HepG2 (cell line): Measurements from ENCODE around the gene PIGV. TPM values are rescaled to one million over a fixed set of nuclear protein-coding genes. Genes with fewer than 3 reads are reported as not detected.

Source experiments
- CBX2 ChIP-seq, 2 experiments: fragments of 200-600 bp in 1 of 2; sonication (generic); formaldehyde crosslinking in 1 of 2; IDR thresholded peaks; 2 replicates each; pipeline versions ENCODE4 v1.7.0 to v1.8.1; 2018 to 2022; ENCODE audit warnings: low read depth in 2 of 2, low read length in 1 of 2, mild to moderate bottlenecking in 1 of 2, missing genetic modification reagents in 1 of 2
- DMTF1 ChIP-seq: sonication (generic); formaldehyde crosslinking; IDR thresholded peaks from 2 replicates; pipeline ENCODE4 v1.4.0; 2020; ENCODE audit warnings: mild to moderate bottlenecking, missing genetic modification reagents
- EED ChIP-seq: sonication (generic); formaldehyde crosslinking; IDR thresholded peaks from 2 replicates; pipeline ENCODE4 v1.5.0; 2020; ENCODE audit warnings: mild to moderate bottlenecking, missing genetic modification reagents
- ESRRA ChIP-seq: sonication (generic); formaldehyde crosslinking; IDR thresholded peaks from 2 replicates; pipeline ENCODE4 v1.5.1; 2020; ENCODE audit warnings: mild to moderate bottlenecking, low read depth, missing genetic modification reagents
- FIP1L1 ChIP-seq: fragments of 200-400 bp; formaldehyde crosslinking; IDR thresholded peaks from 2 replicates; pipeline ENCODE4 v1.6.1; 2018; ENCODE audit warnings: low read depth, mild to moderate bottlenecking, low read length, moderate library complexity, borderline replicate concordance; ENCODE audit not compliant: insufficient read depth
- FOXO4 ChIP-seq: sonication (generic); formaldehyde crosslinking; conservative IDR thresholded peaks from 2 replicates; pipeline ENCODE4 v1.8.1; 2023; ENCODE audit warnings: missing genetic modification reagents
- HNRNPL ChIP-seq: fragments of 200-400 bp; formaldehyde crosslinking; IDR thresholded peaks from 2 replicates; pipeline ENCODE4 v1.6.1; 2017; ENCODE audit warnings: mild to moderate bottlenecking, low read depth, low read length
- IKZF5 ChIP-seq: IDR thresholded peaks from 2 replicates; pipeline ENCODE4 v1.6.1; 2018; ENCODE audit warnings: missing genetic modification reagents, mild to moderate bottlenecking, missing compliant biosample characterization
- NFIB ChIP-seq: sonication (generic); formaldehyde crosslinking; IDR thresholded peaks from 2 replicates; pipeline ENCODE4 v1.9.0; 2021; ENCODE audit warnings: missing genetic modification reagents, mild to moderate bottlenecking, borderline replicate concordance
- NONO ChIP-seq, 2 experiments: fragments of 450-650 bp in 1 of 2; sonication (generic) in 1 of 2; formaldehyde crosslinking in 1 of 2; IDR thresholded peaks in 1 of 2; conservative IDR thresholded peaks in 1 of 2; 2 replicates each; pipeline versions ENCODE4 v1.6.1 to v1.8.0; 2017 to 2022; ENCODE audit warnings: mild to moderate bottlenecking in 1 of 2, missing genetic modification reagents in 1 of 2, moderate library complexity in 1 of 2
- REL ChIP-seq: sonication (generic); formaldehyde crosslinking; conservative IDR thresholded peaks from 2 replicates; pipeline ENCODE4 v1.8.0; 2022; ENCODE audit warnings: mild to moderate bottlenecking, missing genetic modification reagents, moderate library complexity
- SIX1 ChIP-seq: sonication (generic); formaldehyde crosslinking; IDR thresholded peaks from 2 replicates; pipeline ENCODE4 v1.4.0; 2020; ENCODE audit warnings: missing genetic modification reagents, borderline replicate concordance
- SP5 ChIP-seq: IDR thresholded peaks from 2 replicates; pipeline ENCODE4 v1.6.1; 2016; ENCODE audit warnings: low read depth, borderline replicate concordance
- ZFX ChIP-seq: sonication (generic); formaldehyde crosslinking; IDR thresholded peaks from 2 replicates; pipeline ENCODE4 v1.4.0; 2020; ENCODE audit warnings: mild to moderate bottlenecking, low read depth, missing genetic modification reagents, moderate library complexity
- ZNF224 ChIP-seq: sonication (generic); formaldehyde crosslinking; IDR thresholded peaks from 2 replicates; pipeline ENCODE4 v1.5.0; 2020; ENCODE audit warnings: mild to moderate bottlenecking, missing genetic modification reagents
- ZNF431 ChIP-seq: sonication (generic); formaldehyde crosslinking; IDR thresholded peaks from 2 replicates; pipeline ENCODE4 v1.9.0; 2022; ENCODE audit warnings: missing genetic modification reagents, low read depth, mild to moderate bottlenecking, borderline replicate concordance
- ZNF691 ChIP-seq: sonication (generic); formaldehyde crosslinking; IDR thresholded peaks from 2 replicates; pipeline ENCODE4 v1.4.0; 2020; ENCODE audit warnings: missing genetic modification reagents, low read depth, mild to moderate bottlenecking, borderline replicate concordance
- ZNF747 ChIP-seq: sonication (generic); formaldehyde crosslinking; IDR thresholded peaks from 2 replicates; pipeline ENCODE4 v1.8.1; 2023; ENCODE audit warnings: missing genetic modification reagents, mild to moderate bottlenecking, borderline replicate concordance
- ZNF773 ChIP-seq: sonication (generic); formaldehyde crosslinking; IDR thresholded peaks from 2 replicates; pipeline ENCODE4 v1.4.0; 2020; ENCODE audit warnings: missing genetic modification reagents, borderline replicate concordance
- ZNF883 ChIP-seq: sonication (generic); formaldehyde crosslinking; IDR thresholded peaks from 2 replicates; pipeline ENCODE4 v1.5.1; 2020; ENCODE audit warnings: mild to moderate bottlenecking, missing genetic modification reagents; ENCODE audit errors: not compliant biosample characterization
- polyA plus RNA-seq, 8 experiments: library from polyadenylated mRNA; depleted of rRNA in 3 of 8; stranded (reverse) in 7 of 8; unstranded in 1 of 8; fragments of >200 nt; fragmentation: Illumina TruSeq in 4 of 8; extraction: Trizol in 4 of 8; gene quantifications; 2 replicates each; pipeline versions ENCODE4 v1.2.1 to v1.2.3, GENCODE V29; 2011 to 2016; ENCODE audit warnings: low read depth in 4 of 8, missing spikeins in 1 of 8, mixed read lengths in 1 of 8; ENCODE audit not compliant: insufficient read depth in 1 of 8
- total RNA-seq, 5 experiments: library from RNA; depleted of rRNA; stranded (reverse); fragments of >200 nt; fragmentation: Illumina TruSeq; extraction: Trizol; gene quantifications; 2 replicates each; pipeline ENCODE4 v1.2.3, GENCODE V29; 2016; ENCODE audit warnings: low read depth in 1 of 5

The PIGV gene
- total and polyA plus RNA-seq, 2 of the 13 experiments (the other 11 are each of a cell fraction or from before 2014, with no cell fraction given), result 13.5 to 22.7 TPM

GRCh38 chr1:26784023-26784871, 3.5 kb upstream of the PIGV start (continued):
- TF ChIP-seq HNRNPL (no peak), ZNF431 (peak; percentile 72; the same call in 1 of the 2 replicates), NFIB (no peak), SIX1 (CRISPR knock-in tag) (no peak), REL (no peak), NONO (IDR thresholded peaks at IDR 0.05) (no peak), NONO (CRISPR knock-in tag; conservative IDR thresholded peaks at IDR 0.05) (peak; percentile 77; the same call in 1 of the 2 replicates), ZNF747 (CRISPR knock-in tag) (no peak), FIP1L1 (no peak), IKZF5 (peak; percentile 75; the same call in 1 of the 2 replicates), FOXO4 (no peak), ZNF773 (no peak), ZNF691 (CRISPR knock-in tag) (peak; percentile 78; the same call in 1 of the 2 replicates), SP5 (CRISPR knock-in tag) (peak; percentile 76), ZNF224 (CRISPR knock-in tag) (no peak), ZNF883 (CRISPR knock-in tag) (no peak), CBX2 (IDR thresholded peaks at IDR 0.05; ENCODE audit: low read depth, low read length) (no peak), CBX2 (CRISPR knock-in tag; IDR thresholded peaks at IDR 0.05; ENCODE audit: low read depth) (no peak), ESRRA (CRISPR knock-in tag) (peak; percentile 77), DMTF1 (no peak), EED (CRISPR knock-in tag) (no peak), ZFX (peak; percentile 90)
